Psoas muscle (tissue), 8 donors: Measurements from ENCODE around the gene WWTR1. TPM values are rescaled to one million over a fixed set of nuclear protein-coding genes. Genes with fewer than 3 reads are reported as not detected.

ENCODE experiments used
- ATAC-seq, 4 donors: fragments of 200-7000 bp; cut with Tn5 transposase; one replicate each; pipeline ENCODE4 v1.9.1; 2020; ENCODE audit warnings: moderate library complexity in 3 of 4, mild to moderate bottlenecking in 2 of 4
- DNase-seq, 2 donors: peaks; one replicate each; pipeline ENCODE4 v3.0.0-alpha.2; 2020
- H3K27ac ChIP-seq: fragments of 200-600 bp; one replicate; pipeline ENCODE4 v1.8.0; 2022
- H3K27me3 ChIP-seq, 3 donors: fragments of 200-600 bp in 1 of 3; one replicate each; pipeline versions ENCODE4 v1.6.1 to v1.8.0; 2013 to 2022; ENCODE audit warnings: low read length in 2 of 3, mild to moderate bottlenecking in 2 of 3, moderate library complexity in 1 of 3; ENCODE audit not compliant: insufficient read depth in 3 of 3
- H3K36me3 ChIP-seq, 2 donors: fragments of 200-600 bp in 1 of 2; one replicate each; pipeline versions ENCODE4 v1.6.1 to v1.8.0; 2013 to 2022; ENCODE audit warnings: low read depth in 1 of 2, mild to moderate bottlenecking in 1 of 2, moderate library complexity in 1 of 2; ENCODE audit not compliant: insufficient read depth in 1 of 2
- H3K4me1 ChIP-seq: fragments of 200-600 bp; one replicate; pipeline ENCODE4 v1.8.0; 2022
- H3K4me3 ChIP-seq: fragments of 200-600 bp; one replicate; pipeline ENCODE4 v1.8.0; 2022; ENCODE audit warnings: mild to moderate bottlenecking
- H3K9me3 ChIP-seq: fragments of 200-600 bp; one replicate; pipeline ENCODE4 v1.8.0; 2022
- WGBS, 3 donors: extraction: QIAGEN DNeasy Blood & Tissue Kit; methylation state at CpG; one replicate each; pipeline versions ENCODE4 v1.1.6 to v1.1.7; 2013; 5-methylcytosine and 5-hydroxymethylcytosine counted together
- intact Hi-C, 2 donors: fragments of 100-400 bp; cut with DNase I; formaldehyde crosslinking; loops; one replicate each; pipeline versions ENCODE4 v1.11.0 to v1.14.2; 2022
- polyA plus RNA-seq, 3 donors: library from polyadenylated mRNA; stranded (reverse); fragments of 200-250 nt; gene quantifications; one replicate each; pipeline ENCODE4 v1.2.3, GENCODE V29; 2013
- total RNA-seq, 4 donors: library from RNA; stranded (reverse); fragmentation: NEBNext Ultra II Directional in 2 of 4; extraction: Animal tissue kit (Norgen Biotek cat#: 25700) in 2 of 4; gene quantifications; one replicate each; pipeline versions ENCODE4 v1.2.1 to v1.2.4, GENCODE V29; 2021 to 2023
- TF ChIP-seq, protein P1 (sequence below): fragments of 200-600 bp; IDR thresholded peaks from one replicate; pipeline ENCODE4 v1.8.0; 2022; ENCODE audit warnings: antibody characterized with exemption
- donor health status: healthy with polysubstance abuse.
- donor health status: DM: no; HTN: no; CAD: no; lungs with moderate emphysema.
- donor health status: Bipolar disorder and iron deficiency.
- donor health status: healthy.
- donor health status: DM: yes; HTN: yes; CAD: no.
- donor health status: DM: no; HTN: no; CAD: no.
- donor health status: DM: no; HTN: no; CAD: no.
- donor health status: DM: yes; HTN: yes; CAD: no.

Gene WWTR1
- total and polyA plus RNA-seq, 7 donors = 6.7 to 53.5 (median 24.7) TPM

DNA sequence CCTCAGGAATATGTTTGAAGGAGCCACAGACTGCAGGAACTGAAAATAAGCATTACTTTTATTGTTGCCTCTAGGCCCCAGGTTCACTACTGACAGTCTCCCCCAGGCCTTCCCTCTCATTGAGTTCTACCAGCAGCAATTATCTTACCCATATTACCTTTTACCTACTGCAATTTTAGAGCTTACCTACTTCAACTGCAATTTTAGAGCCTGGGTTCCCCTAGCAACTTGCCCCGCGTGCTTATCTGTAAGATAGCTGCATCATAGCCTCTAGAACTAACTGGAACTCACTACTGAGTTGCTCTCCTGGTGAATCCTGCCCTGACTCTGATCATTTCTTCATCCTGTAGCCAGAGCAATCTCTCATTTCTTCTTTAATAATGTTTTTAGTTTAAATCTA is 29.2 kb upstream of the WWTR1 start:
- DNase-seq = no peak
- H3K9me3 ChIP-seq = no peaks in the 10 kb centered on the region
- intact Hi-C loops = no loop called here
- no peak overlapping the region for H3K27ac ChIP-seq
- H3K4me3 ChIP-seq = no peak overlapping the region
- H3K27me3 ChIP-seq = no peaks in the 10 kb centered on the region
- no peak for ATAC-seq
- whole genome bisulfite sequencing, 3 donors = 96 to 98% (median 96%) methylated on average over 2 of the region's 2 CpGs
- no peaks in the 10 kb centered on the region for H3K36me3 ChIP-seq
- H3K4me1 ChIP-seq = no peaks in the 10 kb centered on the region
- TF ChIP-seq, protein P1, sequence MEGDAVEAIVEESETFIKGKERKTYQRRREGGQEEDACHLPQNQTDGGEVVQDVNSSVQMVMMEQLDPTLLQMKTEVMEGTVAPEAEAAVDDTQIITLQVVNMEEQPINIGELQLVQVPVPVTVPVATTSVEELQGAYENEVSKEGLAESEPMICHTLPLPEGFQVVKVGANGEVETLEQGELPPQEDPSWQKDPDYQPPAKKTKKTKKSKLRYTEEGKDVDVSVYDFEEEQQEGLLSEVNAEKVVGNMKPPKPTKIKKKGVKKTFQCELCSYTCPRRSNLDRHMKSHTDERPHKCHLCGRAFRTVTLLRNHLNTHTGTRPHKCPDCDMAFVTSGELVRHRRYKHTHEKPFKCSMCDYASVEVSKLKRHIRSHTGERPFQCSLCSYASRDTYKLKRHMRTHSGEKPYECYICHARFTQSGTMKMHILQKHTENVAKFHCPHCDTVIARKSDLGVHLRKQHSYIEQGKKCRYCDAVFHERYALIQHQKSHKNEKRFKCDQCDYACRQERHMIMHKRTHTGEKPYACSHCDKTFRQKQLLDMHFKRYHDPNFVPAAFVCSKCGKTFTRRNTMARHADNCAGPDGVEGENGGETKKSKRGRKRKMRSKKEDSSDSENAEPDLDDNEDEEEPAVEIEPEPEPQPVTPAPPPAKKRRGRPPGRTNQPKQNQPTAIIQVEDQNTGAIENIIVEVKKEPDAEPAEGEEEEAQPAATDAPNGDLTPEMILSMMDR = no peak

DNA sequence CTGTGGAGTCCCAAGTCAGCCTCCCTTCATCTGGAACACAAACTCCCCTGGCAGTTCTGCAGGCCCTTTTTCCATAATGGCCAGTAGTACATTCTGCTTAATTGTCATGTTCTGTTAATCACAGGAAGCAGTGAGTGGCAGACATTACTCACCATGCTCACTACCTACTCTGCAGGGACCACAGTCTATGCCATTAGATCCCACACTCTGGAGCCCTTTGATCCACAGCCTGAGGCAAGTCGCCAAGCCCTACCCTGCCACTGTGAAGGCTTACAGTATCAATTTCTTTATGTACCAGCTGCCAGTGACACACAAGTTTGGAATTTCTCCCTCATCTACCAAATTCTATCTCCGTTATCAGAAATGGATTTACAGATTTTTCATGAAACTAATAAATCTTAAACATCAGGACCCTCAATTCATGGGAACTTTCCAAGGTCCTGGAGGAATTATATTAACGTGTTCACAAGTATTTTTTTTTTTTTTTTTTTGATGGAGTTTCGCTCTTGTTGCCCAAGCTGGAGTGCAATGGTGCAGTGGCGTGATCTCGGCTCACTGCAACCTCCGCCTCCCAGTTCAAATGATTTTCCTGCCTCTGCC is 20.6 kb upstream of the WWTR1 start:
- Histone ChIP-seq H3K27ac (no peak overlapping the region), H3K4me3 (no peak overlapping the region), H3K4me1 (no peaks in the 10 kb centered on the region), H3K9me3 (no peaks in the 10 kb centered on the region), H3K27me3 (no peaks in the 10 kb centered on the region), H3K36me3 (no peaks in the 10 kb centered on the region)
- TF ChIP-seq, protein P1 = no peak
- intact Hi-C loops = no loop called here
- 73 to 81% (median 74%) methylated on average over 7 of the region's 7 CpGs for WGBS, 3 donors
- DNase-seq = no peak
- no peak for ATAC-seq

DNA sequence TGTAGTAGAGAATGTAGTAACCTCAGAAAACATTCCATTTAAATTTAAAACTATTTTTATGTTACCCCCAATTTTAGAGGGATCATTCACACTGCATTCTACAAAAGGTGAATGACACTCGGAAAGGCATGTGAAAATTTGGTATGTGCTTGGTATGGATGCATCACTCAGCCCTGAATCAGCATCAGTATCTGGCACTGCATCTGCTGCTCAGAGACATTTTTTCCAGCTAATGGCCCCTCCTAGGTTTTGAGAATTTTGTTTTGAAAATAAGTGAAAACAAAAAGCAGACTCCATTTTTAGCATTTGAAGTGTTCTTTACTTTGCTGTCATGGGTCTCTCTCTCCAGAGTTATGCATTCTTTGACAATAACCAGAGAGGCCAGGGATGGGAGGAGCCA is 15.6 kb upstream of the WWTR1 start:
- TF ChIP-seq, protein P1 = no peak
- Histone ChIP-seq H3K9me3 (no peaks in the 10 kb centered on the region), H3K27ac (no peak overlapping the region), H3K36me3 (no peaks in the 10 kb centered on the region), H3K27me3 (no peaks in the 10 kb centered on the region), H3K4me3 (no peak overlapping the region), H3K4me1 (no peaks in the 10 kb centered on the region)
- ATAC-seq (no peak), DNase-seq (no peak)
- WGBS, 3 donors = 97 to 100% (median 100%) methylated on average over 1 of the region's 1 CpG
- intact Hi-C loops = no loop called here

DNA sequence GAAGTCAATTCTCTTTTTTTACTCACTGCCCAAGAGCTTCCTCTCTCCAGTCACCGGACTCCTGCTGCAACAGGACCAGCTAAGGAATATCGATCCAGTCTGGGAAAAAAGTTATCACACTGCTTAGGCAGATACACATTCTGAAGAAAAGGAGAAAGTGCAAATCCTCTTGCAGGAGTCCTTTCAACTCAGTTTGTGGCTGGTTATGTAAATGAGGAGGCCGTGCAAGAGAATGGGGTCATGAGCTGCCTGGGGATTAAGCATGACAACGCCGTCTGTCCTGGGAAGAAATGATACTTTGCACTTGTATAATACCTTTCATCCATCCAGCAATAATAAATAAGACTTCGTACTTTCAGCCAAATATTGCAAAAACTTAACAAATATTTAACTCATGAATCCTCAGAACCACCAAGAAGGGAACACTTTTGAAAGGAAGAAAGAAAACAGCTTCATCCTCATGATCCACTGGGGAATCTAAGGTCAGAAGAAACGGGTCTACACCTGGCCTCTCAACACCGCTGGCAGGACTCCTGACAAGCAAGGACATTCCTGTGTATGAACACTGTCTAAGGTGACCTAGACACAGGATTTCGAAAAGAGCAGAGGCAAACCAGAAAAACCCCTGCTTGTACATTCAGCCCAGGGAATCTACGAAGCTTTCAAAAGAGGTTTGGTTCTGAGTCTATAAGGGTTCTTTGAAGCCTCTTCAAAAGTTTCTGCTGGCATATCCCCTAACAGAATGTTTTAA is 13.1 kb upstream of the WWTR1 start:
- no peaks in the 10 kb centered on the region for H3K9me3 ChIP-seq
- intact Hi-C loops = no loop called here
- TF ChIP-seq, protein P1 = no peak
- H3K4me1 ChIP-seq = no peaks in the 10 kb centered on the region
- H3K36me3 ChIP-seq = no peaks in the 10 kb centered on the region
- no peak overlapping the region for H3K27ac ChIP-seq
- ATAC-seq (no peak), DNase-seq (no peak)
- no peaks in the 10 kb centered on the region for H3K27me3 ChIP-seq
- 56 to 64% (median 63%) methylated on average over 10 of the region's 10 CpGs for WGBS, 3 donors
- H3K4me3 ChIP-seq = no peak overlapping the region
